NCI-H146 (cell line): Measurements from ENCODE around the gene ADM2.
A peak's percentile ranks its signal among the peaks of the same experiment; 100 is the strongest.

ENCODE experiments used
- DNase-seq: peaks from one replicate; lab custom pipeline; 2025; lab: John Stamatoyannopoulos, UW

ADM2 gene

GRCh38 chr22:50467773-50468440 lies 13.4 kb upstream of the ADM2 start:
- no peak for DNase-seq

GRCh38 chr22:50468626-50469025 lies 12.7 kb upstream of the ADM2 start:
- no peak for DNase-seq

GRCh38 chr22:50469377-50470305 lies 11.7 kb upstream of the ADM2 start:
- DNase-seq, result no peak

GRCh38 chr22:50470491-50470890 lies 10.9 kb upstream of the ADM2 start:
- DNase-seq, result no peak

- DNase-seq, result no peak
Observed at GRCh38 chr22:50471197-50471847, 10.0 kb upstream of the ADM2 start.

- no peak for DNase-seq
Observed at GRCh38 chr22:50471962-50472361, 9.4 kb upstream of the ADM2 start.

GRCh38 chr22:50473088-50473487 lies 8.3 kb upstream of the ADM2 start:
- no peak for DNase-seq

- DNase-seq, result no peak
Observed at GRCh38 chr22:50473855-50474671, 7.3 kb upstream of the ADM2 start.

GRCh38 chr22:50474710-50475651 lies 6.4 kb upstream of the ADM2 start, which contains the start of gene SBF1:
TSS of gene SBF1 (minus strand) at chr22:50475035. CDS start at chr22:50474840, 195 bp downstream.
- DNase-seq, result peak; percentile 82

- no peak for DNase-seq
Observed at GRCh38 chr22:50475652-50476002, 5.7 kb upstream of the ADM2 start.

- DNase-seq, result no peak
Observed at GRCh38 chr22:50476868-50477267, 4.5 kb upstream of the ADM2 start.

GRCh38 chr22:50477923-50478322 lies 3.4 kb upstream of the ADM2 start:
- DNase-seq, result no peak

GRCh38 chr22:50479721-50480120 lies 1.6 kb upstream of the ADM2 start:
- DNase-seq, result no peak

GRCh38 chr22:50481045-50481439 lies 301 bp upstream of the ADM2 start:
- DNase-seq, result no peak

- no peak for DNase-seq
Observed at GRCh38 chr22:50482107-50483074, 1.0 kb downstream of the ADM2 start.

GRCh38 chr22:50483106-50483505 lies 1.8 kb downstream of the ADM2 start:
- no peak for DNase-seq

- no peak for DNase-seq
Observed at GRCh38 chr22:50483556-50483955, 2.2 kb downstream of the ADM2 start.

GRCh38 chr22:50483977-50484853 lies 2.9 kb downstream of the ADM2 start:
- DNase-seq, result no peak
